HG03064 (cell line): ENCODE measurements around the gene AKR1C2.
"Not testable (repeated sequence)": the region's sequence is repeated elsewhere in the genome, so short reads cannot be mapped to it uniquely, and the experiment has no call there.

Source experiments
- ATAC-seq: cut with Tn5 transposase; IDR thresholded peaks from one replicate; pipeline ENCODE4 v1.9.1; 2021; ENCODE audit warnings: low read depth; ENCODE audit not compliant: unreplicated experiment

Gene AKR1C2

GRCh38 chr10:4962876-4963814 is 40.5 kb downstream of the AKR1C2 start, which contains the start of gene AKR1C1:
TSS of gene AKR1C1 (plus strand) at chr10:4963415. CDS start at chr10:4963445, 30 bp downstream.
- ATAC-seq: not testable (repeated sequence)

- not testable (repeated sequence) for ATAC-seq
Observed at GRCh38 chr10:4962308-4962707, 41.3 kb downstream of the AKR1C2 start.

GRCh38 chr10:4961558-4961957 is 42.1 kb downstream of the AKR1C2 start:
- ATAC-seq: not testable (repeated sequence)

DNA sequence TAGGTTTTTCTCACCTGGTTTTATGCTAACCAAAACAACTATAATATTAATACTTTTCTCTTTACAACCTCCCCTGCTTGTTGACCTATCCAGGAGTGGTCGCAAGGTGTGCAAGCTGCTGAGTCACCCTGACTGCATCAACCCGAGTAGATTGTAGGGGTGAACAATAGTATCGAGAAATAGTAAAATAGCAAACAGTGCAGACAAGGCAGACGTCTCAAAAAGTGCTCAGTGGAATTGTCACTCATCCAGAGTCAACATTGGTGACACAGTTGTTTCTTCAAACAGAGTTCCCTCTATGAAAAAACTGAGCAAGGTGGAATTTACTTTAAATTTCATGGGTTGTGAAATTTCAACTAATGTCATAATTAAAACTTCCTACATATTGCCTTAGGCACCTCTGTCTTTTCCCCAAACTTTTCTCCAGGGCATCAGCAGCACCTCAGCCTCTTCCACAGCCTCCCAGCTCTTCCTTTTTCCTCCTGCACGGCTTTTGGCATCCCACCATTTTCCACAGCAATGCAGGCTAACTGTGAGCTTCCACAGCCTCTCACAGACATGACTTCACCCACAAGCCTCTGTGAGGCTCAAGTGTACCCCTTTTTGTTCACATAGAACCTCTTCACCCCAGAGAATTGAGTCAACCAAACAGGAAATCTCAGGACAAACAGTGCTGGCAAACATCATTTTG is 46.6 kb downstream of the AKR1C2 start:
- ATAC-seq: not testable (repeated sequence)

- ATAC-seq: not testable (repeated sequence)
Observed at GRCh38 chr10:4956088-4956487, 47.6 kb downstream of the AKR1C2 start.

- no peak for ATAC-seq
Observed at GRCh38 chr10:4953405-4953804, 50.3 kb downstream of the AKR1C2 start.

- ATAC-seq: not testable (repeated sequence)
Observed at GRCh38 chr10:4951512-4952162, 52.0 kb downstream of the AKR1C2 start.

DNA sequence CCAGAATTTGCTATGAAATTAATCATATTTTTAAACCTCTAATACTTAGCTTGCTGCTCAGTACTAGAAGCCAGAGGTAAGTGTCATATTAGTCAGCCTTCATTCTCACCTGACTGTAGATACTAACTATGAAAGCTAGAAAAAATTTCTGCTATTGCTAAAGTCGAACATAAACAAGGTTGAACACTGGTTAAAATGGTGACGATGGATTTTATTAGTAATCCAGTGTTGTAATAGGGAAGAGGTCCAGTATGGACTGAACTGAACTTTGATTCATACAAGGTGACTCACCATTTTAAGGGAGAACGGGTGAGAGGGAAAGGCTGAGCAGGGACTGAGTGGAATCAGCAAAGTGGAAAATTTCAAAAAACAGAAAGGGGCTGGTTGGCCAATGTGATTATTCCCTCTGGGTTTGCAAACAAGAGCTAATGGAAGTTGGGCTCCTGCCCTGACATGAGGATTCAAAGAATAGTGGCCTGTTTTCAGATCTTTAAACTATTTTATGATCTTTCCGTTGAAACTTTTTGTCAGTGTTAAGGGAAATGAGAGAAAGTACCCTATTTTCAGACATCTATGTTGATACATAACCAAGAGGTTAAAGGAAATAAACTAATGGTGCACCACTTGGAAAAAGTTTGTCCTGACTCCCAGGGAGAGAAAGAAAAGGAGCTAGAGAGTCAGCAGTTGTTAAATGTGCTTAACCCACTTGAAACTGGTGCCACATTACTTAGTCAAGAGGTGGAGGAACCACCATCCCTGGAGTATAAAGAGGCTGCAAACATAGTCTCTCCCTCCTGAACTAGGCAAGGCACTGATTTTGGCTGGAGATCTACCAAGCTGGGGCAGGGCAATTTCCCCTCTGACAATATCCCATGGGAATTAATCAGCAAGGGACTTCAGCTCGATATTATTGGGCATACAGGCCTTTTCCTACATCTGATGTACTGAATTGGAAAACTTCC is 55.7 kb downstream of the AKR1C2 start:
- ATAC-seq: no peak

GRCh38 chr10:4947039-4947634 is 56.5 kb downstream of the AKR1C2 start:
- ATAC-seq: no peak

DNA sequence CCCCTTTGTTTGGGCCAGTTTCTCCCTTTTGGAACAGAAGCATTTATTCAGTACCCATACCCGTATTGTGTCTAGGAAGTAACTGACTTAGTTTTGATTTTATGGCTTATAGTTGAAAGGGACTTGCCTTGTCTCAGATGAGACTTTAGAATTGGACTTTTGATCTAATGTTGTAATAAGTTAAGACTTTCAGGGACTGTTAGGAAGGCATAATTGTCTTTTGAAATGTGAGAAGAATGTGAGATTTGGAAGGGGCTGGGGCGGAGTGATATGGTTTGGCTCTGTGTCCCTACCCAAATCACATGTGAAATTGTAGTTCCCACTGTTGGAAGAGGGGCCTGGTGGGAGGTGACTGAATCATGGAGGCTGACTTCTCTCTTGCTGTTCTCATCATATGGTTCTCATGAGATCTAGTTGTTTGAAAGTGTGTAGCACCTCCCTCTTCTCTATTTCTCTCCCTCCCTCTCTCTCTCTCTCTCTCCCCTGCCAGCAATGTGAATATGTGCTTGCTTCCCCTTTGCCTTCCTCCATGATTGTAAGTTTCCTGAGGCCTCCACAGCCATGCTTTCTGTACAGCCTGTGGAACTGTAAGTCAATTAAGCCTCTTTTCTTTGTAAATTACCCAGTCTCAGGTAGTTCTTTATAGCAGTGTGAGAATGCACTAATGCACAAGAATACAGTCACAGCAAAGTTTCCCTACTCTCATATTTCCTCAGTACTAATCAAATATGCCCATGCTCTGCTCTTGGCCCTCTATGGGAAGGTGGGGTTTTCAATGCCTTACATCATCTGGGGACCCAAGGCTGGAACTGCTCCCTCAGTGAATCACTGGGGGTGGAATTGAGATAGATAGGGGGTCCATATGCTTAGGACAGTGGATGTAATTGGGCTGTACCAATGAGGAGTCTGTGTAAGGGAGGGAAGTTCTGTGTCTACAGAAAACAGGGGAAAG is 57.6 kb downstream of the AKR1C2 start:
- ATAC-seq: no peak

DNA sequence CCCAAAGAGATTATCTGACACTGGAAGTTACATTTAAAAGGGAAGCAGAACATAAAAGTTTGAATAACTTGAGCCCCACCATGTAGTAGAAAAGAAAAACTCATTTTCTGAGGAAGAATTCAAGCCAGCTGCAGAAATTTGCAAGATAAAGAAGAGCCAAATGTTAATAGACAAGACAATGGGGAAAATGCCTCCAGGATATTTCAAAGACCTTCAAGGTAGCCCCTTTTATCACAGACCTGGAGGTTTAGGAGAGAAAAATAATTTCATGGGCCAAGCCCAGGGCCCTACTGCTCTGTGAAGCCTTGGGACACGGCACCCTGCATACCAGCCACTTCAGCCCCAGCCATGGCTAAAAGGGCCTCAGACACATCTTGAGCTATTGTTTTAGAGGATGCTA is 58.8 kb downstream of the AKR1C2 start:
- no peak for ATAC-seq

DNA sequence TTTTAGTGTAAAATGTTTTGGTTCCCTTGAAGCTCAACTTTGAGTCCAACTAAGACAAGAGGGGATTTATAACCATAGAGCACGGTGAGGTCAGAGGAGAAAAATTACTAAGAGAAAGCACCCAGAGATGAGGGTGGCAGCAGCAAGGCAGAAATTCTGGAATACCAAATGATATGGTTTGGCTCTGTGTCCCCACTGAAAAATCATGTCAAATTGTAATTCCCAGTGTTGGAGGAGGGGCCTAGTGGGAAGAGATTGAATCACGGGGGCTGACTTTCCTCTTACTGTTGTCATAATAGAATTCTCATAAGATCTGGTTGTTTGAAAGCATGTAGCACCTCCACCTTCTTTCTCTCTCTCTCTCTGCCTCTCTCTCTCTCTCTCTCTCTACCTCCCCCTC is 59.8 kb downstream of the AKR1C2 start:
- no peak for ATAC-seq

DNA sequence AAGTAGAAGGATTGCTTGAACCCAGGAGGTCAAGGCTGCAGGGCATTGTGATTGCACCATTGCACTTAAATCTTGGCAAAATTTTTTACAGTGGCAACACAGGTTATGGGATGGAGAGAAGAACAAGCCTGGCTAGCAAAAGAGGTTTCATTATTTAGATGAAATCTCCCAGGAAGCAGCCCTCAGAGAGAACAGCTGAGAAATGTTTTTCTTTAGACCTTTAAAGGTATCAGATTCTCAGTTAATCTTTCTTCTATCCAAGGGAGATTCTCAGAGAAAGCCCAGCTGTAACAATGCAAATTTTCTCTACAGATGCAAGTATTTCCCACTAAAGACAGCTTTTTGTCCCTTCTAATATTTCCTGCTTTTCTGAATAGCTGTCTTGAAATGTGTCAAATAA is 60.2 kb downstream of the AKR1C2 start:
- not testable (repeated sequence) for ATAC-seq

GRCh38 chr10:4942931-4943330 is 60.7 kb downstream of the AKR1C2 start:
- not testable (repeated sequence) for ATAC-seq

- no peak for ATAC-seq
Observed at GRCh38 chr10:4941540-4942330, 61.9 kb downstream of the AKR1C2 start.

DNA sequence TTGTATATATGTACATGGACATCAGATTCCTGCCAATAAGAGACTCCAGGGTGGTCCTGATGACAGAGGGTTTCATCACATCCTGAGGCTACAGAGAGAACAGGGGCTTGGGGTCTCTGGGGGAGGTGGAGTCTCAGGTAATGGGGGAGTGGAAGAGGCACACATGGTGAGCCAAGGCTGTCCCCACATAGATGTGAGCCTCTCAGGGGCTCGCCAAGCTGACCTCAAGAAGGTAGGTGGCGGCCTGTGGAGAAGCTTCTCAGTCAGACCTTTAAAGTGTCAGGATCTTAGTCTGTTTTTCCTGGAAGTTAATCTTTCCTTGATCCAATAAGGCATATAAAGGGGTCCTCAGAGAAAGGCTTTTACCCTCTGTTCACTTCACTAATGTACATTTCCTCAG is 62.7 kb downstream of the AKR1C2 start:
- ATAC-seq: not testable (repeated sequence)

- ATAC-seq: not testable (repeated sequence)
Observed at GRCh38 chr10:4940073-4940428, 63.6 kb downstream of the AKR1C2 start.
